Osteoblast (primary cell): ENCODE measurements around the gene CNOT1. TPM values are rescaled to one million over a fixed set of nuclear protein-coding genes. Genes with fewer than 3 reads are reported as not detected.
"Not testable (repeated sequence)": the region's sequence is repeated elsewhere in the genome, so short reads cannot be mapped to it uniquely, and the experiment has no call there.

Experiments
- DNase-seq: peaks from one replicate; pipeline ENCODE4 v3.0.0; 2011; ENCODE audit warnings: low spot score, mixed read lengths; ENCODE audit not compliant: insufficient read length; ENCODE audit errors: missing footprints
- H2AFZ ChIP-seq: 2 replicates; pipeline ENCODE4 v1.6.0; 2011; ENCODE audit warnings: mild to moderate bottlenecking, low read length
- H3K27ac ChIP-seq: 2 replicates; pipeline ENCODE4 v1.5.1; 2011; ENCODE audit warnings: mild to moderate bottlenecking, low read depth, low read length, moderate library complexity
- H3K27me3 ChIP-seq: 2 replicates; pipeline ENCODE4 v1.6.0; 2012; ENCODE audit warnings: mild to moderate bottlenecking, control low read depth, inconsistent platforms, low read length, moderate library complexity; ENCODE audit not compliant: insufficient read depth
- H3K36me3 ChIP-seq: 2 replicates; pipeline ENCODE4 v1.5.1; 2011; ENCODE audit warnings: mild to moderate bottlenecking, low read length, control low read depth, moderate library complexity; ENCODE audit not compliant: insufficient read depth
- H3K4me1 ChIP-seq: 2 replicates; pipeline ENCODE4 v1.5.1; 2011; ENCODE audit warnings: mild to moderate bottlenecking, low read length, control low read depth, moderate library complexity; ENCODE audit not compliant: insufficient read depth
- H3K4me2 ChIP-seq: 2 replicates; pipeline ENCODE4 v1.6.0; 2011; ENCODE audit warnings: mild to moderate bottlenecking, low read length; ENCODE audit not compliant: insufficient read depth
- H3K4me3 ChIP-seq: fragments of 200-600 bp; sonication (generic); 3 replicates; pipeline ENCODE4 v1.5.1; 2012; ENCODE audit warnings: mild to moderate bottlenecking, low read length, inconsistent platforms; ENCODE audit not compliant: insufficient read depth
- H3K79me2 ChIP-seq: 2 replicates; pipeline ENCODE4 v1.6.0; 2012; ENCODE audit warnings: mild to moderate bottlenecking, low read length, control low read depth, inconsistent platforms; ENCODE audit not compliant: insufficient read depth
- H3K9me3 ChIP-seq: 2 replicates; pipeline ENCODE4 v1.5.1; 2011; ENCODE audit warnings: low read depth, low read length, control low read depth
- H4K20me1 ChIP-seq: 2 replicates; pipeline ENCODE4 v1.6.0; 2012; ENCODE audit warnings: mild to moderate bottlenecking, low read length, control low read depth; ENCODE audit not compliant: insufficient read depth
- total RNA-seq: library from RNA; depleted of rRNA; stranded (reverse); fragments of >200 nt; gene quantifications from 2 replicates; pipeline ENCODE4 v1.2.3, GENCODE V29; 2012
- TF ChIP-seq, protein P1 (sequence below): IDR thresholded peaks from 2 replicates; pipeline ENCODE4 v1.5.1; 2011; ENCODE audit warnings: mild to moderate bottlenecking, low read depth, low read length, moderate library complexity; ENCODE audit errors: extremely low read depth

The CNOT1 gene
- total RNA-seq, 1 donor: 122 TPM

DNA sequence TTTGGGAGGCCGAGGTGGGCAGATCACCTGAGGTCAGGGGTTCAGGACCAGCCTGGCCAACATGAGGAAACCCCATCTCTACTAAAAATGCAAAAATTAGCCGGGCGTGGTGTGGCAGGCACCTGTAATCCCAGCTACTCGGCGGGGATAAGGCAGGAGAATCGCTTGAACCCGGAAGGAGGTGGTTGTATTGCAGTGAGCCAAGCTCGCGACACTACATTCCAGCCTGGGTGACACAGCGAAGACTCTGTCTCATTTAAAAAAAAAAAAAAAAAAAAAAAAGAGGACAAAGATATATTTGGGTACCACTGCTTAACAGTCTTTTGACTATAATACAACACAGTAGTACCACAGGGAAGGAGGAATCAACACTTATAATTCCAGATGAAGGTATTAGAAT, 9.2 kb downstream of the CNOT1 start:
- Histone ChIP-seq H3K27me3 (no peaks in the 10 kb centered on the region), H3K9me3 (no peaks in the 10 kb centered on the region), H3K27ac (no peak overlapping the region), H3K79me2 (peaks cover 92% of the 10 kb centered on the region), H4K20me1 (peaks cover 28% of the 10 kb centered on the region), H2AFZ (no peak overlapping the region), H3K36me3 (peaks cover 47% of the 10 kb centered on the region), H3K4me2 (no peak overlapping the region), H3K4me1 (peaks cover 5% of the 10 kb centered on the region), H3K4me3 (no peak overlapping the region)
- TF ChIP-seq, protein P1, sequence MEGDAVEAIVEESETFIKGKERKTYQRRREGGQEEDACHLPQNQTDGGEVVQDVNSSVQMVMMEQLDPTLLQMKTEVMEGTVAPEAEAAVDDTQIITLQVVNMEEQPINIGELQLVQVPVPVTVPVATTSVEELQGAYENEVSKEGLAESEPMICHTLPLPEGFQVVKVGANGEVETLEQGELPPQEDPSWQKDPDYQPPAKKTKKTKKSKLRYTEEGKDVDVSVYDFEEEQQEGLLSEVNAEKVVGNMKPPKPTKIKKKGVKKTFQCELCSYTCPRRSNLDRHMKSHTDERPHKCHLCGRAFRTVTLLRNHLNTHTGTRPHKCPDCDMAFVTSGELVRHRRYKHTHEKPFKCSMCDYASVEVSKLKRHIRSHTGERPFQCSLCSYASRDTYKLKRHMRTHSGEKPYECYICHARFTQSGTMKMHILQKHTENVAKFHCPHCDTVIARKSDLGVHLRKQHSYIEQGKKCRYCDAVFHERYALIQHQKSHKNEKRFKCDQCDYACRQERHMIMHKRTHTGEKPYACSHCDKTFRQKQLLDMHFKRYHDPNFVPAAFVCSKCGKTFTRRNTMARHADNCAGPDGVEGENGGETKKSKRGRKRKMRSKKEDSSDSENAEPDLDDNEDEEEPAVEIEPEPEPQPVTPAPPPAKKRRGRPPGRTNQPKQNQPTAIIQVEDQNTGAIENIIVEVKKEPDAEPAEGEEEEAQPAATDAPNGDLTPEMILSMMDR: no peak
- DNase-seq: no peak

DNA sequence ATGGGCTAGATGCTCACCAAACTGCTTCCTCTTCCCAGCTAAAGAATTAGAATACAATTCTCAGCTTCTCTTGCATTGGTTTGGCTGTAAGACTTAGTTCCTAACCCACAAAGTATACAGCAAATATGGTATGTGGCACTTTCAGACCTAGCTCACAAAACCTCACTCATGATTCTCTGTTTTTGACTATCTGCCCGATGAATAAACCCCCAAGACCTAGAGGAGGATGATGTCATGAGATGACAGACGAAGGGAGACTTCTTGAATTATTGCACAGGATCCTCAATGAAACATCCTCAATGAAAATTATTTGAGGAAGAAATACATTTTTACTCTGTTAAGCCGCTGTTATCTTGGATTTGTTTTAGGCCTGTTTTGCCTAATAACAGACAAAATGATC, 14.3 kb downstream of the CNOT1 start:
- H3K27me3 ChIP-seq: no peaks in the 10 kb centered on the region
- H3K36me3 ChIP-seq: peaks cover 16% of the 10 kb centered on the region
- TF ChIP-seq, protein P1: no peak
- no peak for DNase-seq
- H3K4me3 ChIP-seq: no peak overlapping the region
- H3K79me2 ChIP-seq: peaks cover 74% of the 10 kb centered on the region
- H3K27ac ChIP-seq: peak overlapping the region; percentile 84
- no peaks in the 10 kb centered on the region for H3K9me3 ChIP-seq
- H2AFZ ChIP-seq: no peak overlapping the region
- H3K4me1 ChIP-seq: peaks cover 24% of the 10 kb centered on the region
- peaks cover 44% of the 10 kb centered on the region for H4K20me1 ChIP-seq
- peak overlapping the region; percentile 55 for H3K4me2 ChIP-seq

DNA sequence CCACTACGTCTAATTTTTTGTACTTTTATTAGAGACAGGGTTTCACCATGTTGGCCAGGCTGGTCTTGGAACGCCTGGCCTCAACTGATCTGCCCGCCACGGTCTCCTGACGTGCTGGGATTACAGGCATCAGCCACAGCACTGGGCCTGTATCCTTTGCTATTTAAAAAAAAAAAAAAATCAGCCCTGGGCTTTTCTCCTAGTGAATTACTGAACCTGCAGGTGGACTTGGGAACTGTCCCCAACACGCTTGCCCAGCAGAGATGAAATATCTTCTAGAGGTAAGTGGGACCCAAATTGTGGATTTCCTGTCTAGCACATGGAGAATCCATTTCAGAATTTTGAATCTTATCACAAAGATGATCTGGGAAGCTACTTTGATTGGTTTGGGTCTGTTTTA, 14.8 kb downstream of the CNOT1 start:
- Histone ChIP-seq H3K9me3 (no peaks in the 10 kb centered on the region), H4K20me1 (peaks cover 47% of the 10 kb centered on the region), H3K4me3 (no peak overlapping the region), H3K4me1 (peaks cover 24% of the 10 kb centered on the region), H3K27ac (peak overlapping the region; percentile 84), H3K4me2 (peak overlapping the region; percentile 55), H3K36me3 (peaks cover 16% of the 10 kb centered on the region), H3K27me3 (no peaks in the 10 kb centered on the region), H2AFZ (no peak overlapping the region), H3K79me2 (peaks cover 74% of the 10 kb centered on the region)
- no peak for DNase-seq
- TF ChIP-seq, protein P1: no peak

DNA sequence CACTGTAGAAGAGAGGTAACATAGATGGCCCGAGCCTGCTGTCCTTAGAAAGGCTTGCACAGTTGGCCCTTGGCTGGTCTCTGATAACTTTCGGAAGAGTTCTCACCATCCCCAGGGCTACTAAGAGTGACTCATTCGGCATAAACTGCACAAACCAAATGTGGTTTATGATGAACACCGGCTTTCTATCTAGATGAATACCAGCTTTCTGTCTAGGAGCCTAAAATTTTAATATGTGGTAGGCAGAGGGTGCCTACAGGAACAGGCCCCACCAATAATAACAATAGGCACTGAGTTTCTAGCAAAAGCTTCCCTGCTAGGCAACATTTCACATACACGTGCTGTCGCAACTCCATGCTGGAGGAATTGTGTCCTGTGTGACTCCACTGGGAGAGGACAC, 15.4 kb downstream of the CNOT1 start:
- H3K36me3 ChIP-seq: peaks cover 16% of the 10 kb centered on the region
- no peak for DNase-seq
- H3K4me2 ChIP-seq: peak overlapping the region; percentile 55
- peak overlapping the region; percentile 84 for H3K27ac ChIP-seq
- no peaks in the 10 kb centered on the region for H3K27me3 ChIP-seq
- H4K20me1 ChIP-seq: peaks cover 50% of the 10 kb centered on the region
- H3K4me3 ChIP-seq: no peak overlapping the region
- H3K79me2 ChIP-seq: peaks cover 73% of the 10 kb centered on the region
- H3K4me1 ChIP-seq: peaks cover 24% of the 10 kb centered on the region
- TF ChIP-seq, protein P1: no peak
- no peaks in the 10 kb centered on the region for H3K9me3 ChIP-seq
- no peak overlapping the region for H2AFZ ChIP-seq

DNA sequence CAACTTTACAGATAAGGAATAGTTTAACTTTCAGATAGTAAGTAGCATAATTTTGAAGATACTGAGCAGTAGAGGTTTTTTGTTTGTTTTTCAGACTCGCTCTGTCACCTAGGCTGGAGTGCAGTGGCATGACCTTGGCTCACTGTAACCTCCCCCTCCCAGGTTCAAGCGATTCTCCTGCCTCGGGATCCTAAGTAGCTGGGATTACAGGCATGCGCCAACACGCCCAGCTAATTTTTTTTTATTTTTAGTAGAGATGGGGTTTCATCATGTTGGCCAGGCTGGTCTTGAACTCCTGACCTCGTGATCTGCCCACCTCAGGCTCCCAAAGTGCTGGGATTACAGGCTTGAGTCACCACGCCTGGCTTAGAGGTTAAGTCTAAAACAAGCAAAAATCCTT, 16.7 kb downstream of the CNOT1 start:
- H4K20me1 ChIP-seq: peaks cover 56% of the 10 kb centered on the region
- H3K4me2 ChIP-seq, H3K4me3 ChIP-seq, H3K36me3 ChIP-seq, H3K9me3 ChIP-seq, H3K27me3 ChIP-seq, DNase-seq, H2AFZ ChIP-seq: not testable (repeated sequence)
- H3K27ac ChIP-seq: peak overlapping the region; percentile 37
- peaks cover 24% of the 10 kb centered on the region for H3K4me1 ChIP-seq
- H3K79me2 ChIP-seq: peaks cover 73% of the 10 kb centered on the region
